NT2/D1 (cell line): ENCODE results near the gene RALGPS2.

Experiments used
- YY1 ChIP-seq: IDR thresholded peaks from 2 replicates; pipeline ENCODE4 v1.6.1; 2011; ENCODE audit not compliant: insufficient read length, insufficient read depth
- ZNF274 ChIP-seq: IDR thresholded peaks from 2 replicates; pipeline ENCODE4 v1.6.1; 2011; ENCODE audit warnings: mild to moderate bottlenecking, low read depth, low read length

- TF ChIP-seq YY1: no peak
- TF ChIP-seq ZNF274: no peak
Measured at GRCh38 chr1:178951600-178951999, 226.6 kb downstream of the RALGPS2 start.
